ENCODE data around the gene CBFA2T3.

GRCh38 chr16:88917146-88917914 lies 59.7 kb downstream of the CBFA2T3 start:
- TF ChIP-seq EZH2phosphoT487 (IDR thresholded peaks at IDR 0.05; ENCODE audit: low read depth) = no peak
- no peak for TF ChIP-seq CTCF (IDR thresholded peaks at IDR 0.05; ENCODE audit: low read depth, low read length)
